Fibroblast of the conjunctiva (primary cell): ENCODE data around the gene CNOT9.

Experiments
- DNase-seq: peaks from one replicate; pipeline ENCODE4 v3.0.0-alpha.2; 2010; ENCODE audit warnings: low read depth

CNOT9 gene

GRCh38 chr2:218644721-218645120 is 76.1 kb downstream of the CNOT9 start:
- DNase-seq: no peak

- DNase-seq: no peak
These were observed 76.5 kb downstream of the CNOT9 start for GRCh38 chr2:218645126-218645525.
